ENCODE data around the gene LRAT. TPM values are rescaled to one million over a fixed set of nuclear protein-coding genes. Genes with fewer than 3 reads are reported as not detected.

LRAT gene
- total RNA-seq, 1 experiment from 2014 or later = not detected

DNA sequence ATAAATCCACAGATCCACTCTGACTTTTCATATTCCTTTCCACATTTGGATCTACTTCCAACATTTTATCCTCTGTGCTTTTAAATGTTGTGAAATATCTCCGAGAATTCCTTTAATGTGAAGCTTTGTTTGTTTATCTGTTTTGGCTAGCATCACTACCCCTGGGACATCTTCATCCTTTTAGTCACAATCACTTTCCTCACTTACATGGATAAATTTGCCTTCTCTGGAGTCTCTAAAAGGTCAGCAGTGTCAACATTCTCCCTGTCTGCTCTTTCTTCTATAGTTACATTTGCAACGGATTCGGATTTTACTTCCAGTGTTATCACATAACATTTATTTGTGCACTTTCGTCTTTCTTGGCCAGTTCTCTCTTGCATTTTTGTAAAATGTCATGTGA is 34.2 kb upstream of the LRAT start:
- Histone ChIP-seq H3K27ac (ENCODE audit: low read length) (no peak overlapping the region), H3K4me1 (ENCODE audit: control insufficient read depth, insufficient read depth, low read length) (no peaks in the 10 kb centered on the region), H3K36me3 (ENCODE audit: control insufficient read depth, insufficient read depth, low read length) (no peaks in the 10 kb centered on the region), H3K4me3 (ENCODE audit: low read depth in 2 of 2, low read length in 2 of 2) (no peak overlapping the region), H3K27me3 (ENCODE audit: control insufficient read depth, insufficient read depth, low read length) (no peaks in the 10 kb centered on the region), H3K9me3 (ENCODE audit: control insufficient read depth, insufficient read depth, low read depth, low read length) (no peaks in the 10 kb centered on the region)
- DNase-seq (ENCODE audit: low read depth, low spot score) (no peak), ATAC-seq (no peak)
- no TSS peak for BruUV-seq (replicated peaks)
- intact Hi-C loops (cut with micrococcal nuclease; ENCODE audit: unreplicated experiment) (no loop called here), in situ Hi-C loops (cut with HindIII; ENCODE audit: low pct_unique_long_range_greater_than_20kb, low sequenced_read_pairs) (no loop called here)
- POLR2A ChIA-PET = no interaction called here
- no peak for TF ChIP-seq SIN3A (IDR thresholded peaks at IDR 0.05; ENCODE audit: borderline replicate concordance, insufficient read depth, low read depth, low read length)
- TF ChIP-seq POLR2AphosphoS5 (IDR thresholded peaks at IDR 0.05; ENCODE audit: low read depth, low read length) = no peak
- no peak for TF ChIP-seq TCF7L2 (IDR thresholded peaks at IDR 0.05; ENCODE audit: low read depth, low read length)
- TF ChIP-seq CTCF (IDR thresholded peaks at IDR 0.05) = no peak
- no peak for TF ChIP-seq REST (IDR thresholded peaks at IDR 0.05; ENCODE audit: insufficient read depth in 1 of 2, low read depth in 2 of 2, low read length in 1 of 2)
- CTCF ChIA-PET = no interaction called here

DNA sequence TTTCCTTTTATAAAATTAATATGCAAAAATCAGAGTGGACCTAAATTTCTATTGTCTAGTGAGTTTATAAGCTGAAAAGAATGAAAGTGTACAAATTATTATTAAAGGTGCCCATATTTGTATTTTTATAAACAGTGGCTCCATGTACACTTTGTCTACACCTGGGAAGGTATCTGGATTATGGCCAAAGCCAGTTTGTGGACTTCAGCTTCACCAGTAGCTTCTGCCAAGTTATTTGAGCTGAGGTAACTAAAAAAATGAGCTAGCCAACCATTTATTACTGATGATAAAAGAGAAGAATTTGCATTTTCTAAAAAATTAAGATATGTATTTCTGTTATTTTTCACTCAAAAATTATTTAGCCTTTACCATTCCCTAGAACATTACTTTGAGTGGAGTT is 32.3 kb upstream of the LRAT start:
- Histone ChIP-seq H3K36me3 (ENCODE audit: control insufficient read depth, insufficient read depth, low read length) (no peaks in the 10 kb centered on the region), H3K27ac (ENCODE audit: low read length) (no peak overlapping the region), H3K4me1 (ENCODE audit: control insufficient read depth, insufficient read depth, low read length) (no peaks in the 10 kb centered on the region), H3K27me3 (ENCODE audit: control insufficient read depth, insufficient read depth, low read length) (no peaks in the 10 kb centered on the region), H3K4me3 (ENCODE audit: low read depth in 2 of 2, low read length in 2 of 2) (no peak overlapping the region), H3K9me3 (ENCODE audit: control insufficient read depth, insufficient read depth, low read depth, low read length) (no peaks in the 10 kb centered on the region)
- in situ Hi-C loops (cut with HindIII; ENCODE audit: low pct_unique_long_range_greater_than_20kb, low sequenced_read_pairs) = no loop called here
- ChIA-PET CTCF (no interaction called here), POLR2A (no interaction called here)
- ATAC-seq (no peak), DNase-seq (ENCODE audit: low read depth, low spot score) (no peak)
- no TSS peak for BruUV-seq (replicated peaks)
- intact Hi-C loops (cut with micrococcal nuclease; ENCODE audit: unreplicated experiment) = no loop called here
- TF ChIP-seq POLR2AphosphoS5 (IDR thresholded peaks at IDR 0.05; ENCODE audit: low read depth, low read length) (no peak), SIN3A (IDR thresholded peaks at IDR 0.05; ENCODE audit: borderline replicate concordance, insufficient read depth, low read depth, low read length) (no peak), TCF7L2 (IDR thresholded peaks at IDR 0.05; ENCODE audit: low read depth, low read length) (no peak), CTCF (IDR thresholded peaks at IDR 0.05) (no peak), REST (IDR thresholded peaks at IDR 0.05; ENCODE audit: insufficient read depth in 1 of 2, low read depth in 2 of 2, low read length in 1 of 2) (no peak)
